HG03457 (cell line): ENCODE measurements around the gene GRK1.

Experiments used
- ATAC-seq: cut with Tn5 transposase; IDR thresholded peaks from one replicate; pipeline ENCODE4 v1.9.1; 2021; ENCODE audit warnings: moderate number of reproducible peaks; ENCODE audit not compliant: unreplicated experiment

GRK1 gene

GRCh38 chr13:113756441-113757097 lies 89.5 kb downstream of the GRK1 start:
- ATAC-seq, result no peak

- ATAC-seq, result peak; percentile 76
These were observed 91.9 kb downstream of the GRK1 start, which contains the start of gene TMEM255B for GRCh38 chr13:113758651-113759524. Gene TMEM255B (plus strand): TSS chr13:113759226. CDS start chr13:113759270, 44 bp downstream.

- no peak for ATAC-seq
These were observed 92.6 kb downstream of the GRK1 start for GRCh38 chr13:113759525-113760137.

- ATAC-seq, result no peak
These were observed 94.1 kb downstream of the GRK1 start for GRCh38 chr13:113761136-113761535.

- no peak for ATAC-seq
These were observed 95.1 kb downstream of the GRK1 start for GRCh38 chr13:113762075-113762474.

GRCh38 chr13:113762538-113762937 lies 95.5 kb downstream of the GRK1 start:
- ATAC-seq, result no peak

GRCh38 chr13:113763254-113763653 lies 96.2 kb downstream of the GRK1 start:
- no peak for ATAC-seq

GRCh38 chr13:113763961-113764792 lies 97.2 kb downstream of the GRK1 start:
- no peak for ATAC-seq

- no peak for ATAC-seq
These were observed 98.0 kb downstream of the GRK1 start for GRCh38 chr13:113764793-113765563.

GRCh38 chr13:113765564-113765910 lies 98.5 kb downstream of the GRK1 start:
- no peak for ATAC-seq

- no peak for ATAC-seq
These were observed 99.2 kb downstream of the GRK1 start for GRCh38 chr13:113766035-113766800.

GRCh38 chr13:113767366-113767765 lies 100.3 kb downstream of the GRK1 start:
- no peak for ATAC-seq

GRCh38 chr13:113768018-113768905 lies 101.2 kb downstream of the GRK1 start:
- no peak for ATAC-seq

- no peak for ATAC-seq
These were observed 102.1 kb downstream of the GRK1 start for GRCh38 chr13:113769106-113769505.

- ATAC-seq, result no peak
These were observed 102.9 kb downstream of the GRK1 start for GRCh38 chr13:113769881-113770280.

GRCh38 chr13:113770441-113770840 lies 103.4 kb downstream of the GRK1 start:
- ATAC-seq, result no peak

GRCh38 chr13:113770937-113771336 lies 103.9 kb downstream of the GRK1 start:
- ATAC-seq, result no peak

GRCh38 chr13:113771709-113772331 lies 104.8 kb downstream of the GRK1 start:
- ATAC-seq, result no peak
